Vagina (tissue), 2 donors: ENCODE data around the gene TTC38. TPM values are rescaled to one million over a fixed set of nuclear protein-coding genes. Genes with fewer than 3 reads are reported as not detected.

Source experiments
- DNase-seq, 2 donors: peaks; one replicate each; pipeline ENCODE4 v3.0.0-alpha.2; 2017; ENCODE audit errors: extremely low spot score in 2 of 2
- H3K27ac ChIP-seq: fragments of 200-600 bp; sonication (generic); one replicate; pipeline ENCODE4 v1.5.1; 2019
- H3K27me3 ChIP-seq: fragments of 200-600 bp; sonication (generic); one replicate; pipeline ENCODE4 v1.5.1; 2019
- H3K36me3 ChIP-seq, 2 donors: fragments of 200-600 bp; sonication (generic); one replicate each; pipeline ENCODE4 v1.5.1; 2017 to 2019
- H3K4me1 ChIP-seq: fragments of 200-600 bp; sonication (generic); one replicate; pipeline ENCODE4 v1.5.1; 2019
- H3K4me3 ChIP-seq, 2 donors: fragments of 200-600 bp; sonication (generic); 1 replicate in 1 of 2; 2 replicates in 1 of 2; pipeline ENCODE4 v1.5.1; 2016 to 2019
- H3K9me3 ChIP-seq: fragments of 200-600 bp; sonication (generic); one replicate; pipeline ENCODE4 v1.5.1; 2019
- CTCF ChIP-seq, 3 experiments: fragments of 450-650 bp in 2 of 3; fragments of 200-600 bp in 1 of 3; sonication (generic) in 1 of 3; IDR thresholded peaks; one replicate each; pipeline ENCODE4 v1.5.1; 2017 to 2019; ENCODE audit warnings: antibody characterized with exemption in 3 of 3, mild to moderate bottlenecking in 2 of 3, moderate library complexity in 2 of 3
- POLR2A ChIP-seq, 2 donors: fragments of 450-650 bp; IDR thresholded peaks; one replicate each; pipeline ENCODE4 v1.6.1; 2017; ENCODE audit warnings: antibody characterized with exemption in 2 of 2, mild to moderate bottlenecking in 2 of 2, moderate library complexity in 2 of 2
- POLR2AphosphoS5 ChIP-seq, 2 donors: sonication (generic); formaldehyde crosslinking; IDR thresholded peaks; one replicate each; pipeline ENCODE4 v1.9.0; 2017; ENCODE audit warnings: antibody characterized with exemption in 2 of 2, mild to moderate bottlenecking in 2 of 2, low read depth in 1 of 2; ENCODE audit not compliant: insufficient read depth in 1 of 2
- intact Hi-C: fragments of 100-400 bp; cut with DNase I; formaldehyde crosslinking; loops from one replicate; pipeline ENCODE4 v1.15.1; 2023
- total RNA-seq: library from RNA; depleted of rRNA; stranded (reverse); fragments of >200 nt; gene quantifications from one replicate; pipeline ENCODE4 v1.2.3, GENCODE V29; 2016

Gene TTC38
- total RNA-seq, 1 donor from 2014 or later, result 58.7 TPM

- no peak for DNase-seq
- Histone ChIP-seq H3K4me1 (no peaks in the 10 kb centered on the region), H3K4me3 (no peak overlapping the region), H3K27ac (no peak overlapping the region), H3K27me3 (no peaks in the 10 kb centered on the region), H3K9me3 (no peaks in the 10 kb centered on the region), H3K36me3 (peaks cover 3 to 70% of the 10 kb centered on the region in 2 donors)
- TF ChIP-seq POLR2AphosphoS5 (IDR thresholded peaks at IDR 0.05; ENCODE audit: insufficient read depth in 1 of 2, low read depth in 1 of 2) (no peak), POLR2A (IDR thresholded peaks at IDR 0.05) (no peak), CTCF (IDR thresholded peaks at IDR 0.05) (no peak)
- intact Hi-C loops, result no loop called here
Observed at GRCh38 chr22:46275455-46276122, 7.8 kb downstream of the TTC38 start.

DNA sequence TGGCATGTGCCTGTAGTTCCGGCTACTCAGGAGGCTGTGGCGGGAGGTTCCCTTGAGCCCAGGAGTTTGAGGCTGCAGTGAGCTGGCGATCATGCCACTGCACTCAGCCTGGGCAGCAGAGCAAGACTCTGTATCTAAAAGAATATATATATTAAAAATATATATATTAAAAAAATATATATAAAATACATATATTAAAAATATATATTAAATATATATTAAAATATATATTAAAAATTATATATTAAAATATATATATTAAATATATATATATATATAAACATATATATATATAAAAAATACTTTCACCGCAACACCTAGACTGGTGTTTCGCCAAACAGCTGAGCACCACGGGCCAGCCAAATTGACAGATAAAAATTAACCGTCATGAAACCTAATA is 8.8 kb downstream of the TTC38 start:
- intact Hi-C loops, result no loop called here
- Histone ChIP-seq H3K27ac (no peak overlapping the region), H3K4me1 (no peaks in the 10 kb centered on the region), H3K36me3 (peaks cover 3 to 73% of the 10 kb centered on the region in 2 donors), H3K27me3 (no peaks in the 10 kb centered on the region), H3K4me3 (no peak overlapping the region), H3K9me3 (no peaks in the 10 kb centered on the region)
- no peak for DNase-seq
- TF ChIP-seq POLR2A (IDR thresholded peaks at IDR 0.05) (no peak), POLR2AphosphoS5 (IDR thresholded peaks at IDR 0.05; ENCODE audit: insufficient read depth in 1 of 2, low read depth in 1 of 2) (no peak), CTCF (IDR thresholded peaks at IDR 0.05) (no peak)

DNA sequence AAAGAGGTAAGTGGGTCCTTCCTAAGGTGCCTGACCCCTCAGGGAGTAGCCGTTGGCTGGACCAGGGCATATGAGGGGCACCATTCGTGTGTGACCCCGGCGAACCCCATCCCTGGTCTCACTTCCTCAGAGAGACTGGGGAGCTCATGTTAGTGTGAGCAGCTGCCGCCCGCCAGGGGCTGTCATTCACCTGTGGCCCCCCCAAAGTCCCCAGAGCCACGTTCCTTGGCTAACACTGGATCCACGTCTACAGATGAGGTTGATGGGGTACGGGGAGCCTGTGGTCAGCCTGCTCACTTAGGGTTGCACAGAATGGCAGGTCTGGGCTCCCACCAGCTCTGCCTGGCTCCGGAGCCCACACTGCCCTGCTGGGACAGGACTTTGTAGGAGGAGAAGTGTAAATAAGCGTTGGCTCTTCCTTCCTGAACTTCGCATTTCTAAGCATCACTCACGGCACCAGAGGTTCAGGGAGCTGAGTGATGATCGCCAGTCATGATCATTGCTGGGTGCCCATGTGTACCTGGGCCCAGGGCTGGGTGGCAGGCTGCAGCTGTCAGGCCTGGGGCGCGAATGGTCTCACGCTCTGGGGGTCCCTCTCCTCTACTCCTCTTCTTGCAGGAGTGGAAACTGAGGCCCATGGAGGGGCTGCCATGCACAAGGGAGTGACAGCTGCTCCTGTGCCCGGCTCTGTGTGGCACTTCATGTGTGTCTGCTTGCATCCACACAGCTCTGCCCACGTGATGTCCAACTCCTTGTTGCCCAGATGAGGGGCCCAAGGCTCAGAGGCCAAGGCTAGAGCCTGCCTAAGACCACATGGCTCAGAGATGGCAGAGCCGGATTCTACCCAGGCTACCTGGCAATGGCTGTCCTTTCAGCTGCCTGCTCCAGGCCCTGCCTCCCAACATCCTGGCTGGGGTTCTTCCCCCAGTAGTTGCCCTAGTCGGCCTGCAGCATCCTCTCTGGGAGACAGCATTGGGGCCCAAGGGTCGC is 11.1 kb downstream of the TTC38 start:
- H3K27me3 ChIP-seq, result no peaks in the 10 kb centered on the region
- DNase-seq, result no peak
- no peak for TF ChIP-seq POLR2AphosphoS5 (IDR thresholded peaks at IDR 0.05; ENCODE audit: insufficient read depth in 1 of 2, low read depth in 1 of 2)
- no peak for TF ChIP-seq POLR2A (IDR thresholded peaks at IDR 0.05)
- TF ChIP-seq CTCF (IDR thresholded peaks at IDR 0.05), result no peak

GRCh38 chr22:46280063-46280817 is 12.4 kb downstream of the TTC38 start:
- no peaks in the 10 kb centered on the region for H3K9me3 ChIP-seq
- no peak for TF ChIP-seq CTCF (IDR thresholded peaks at IDR 0.05)
- TF ChIP-seq POLR2A (IDR thresholded peaks at IDR 0.05), result no peak
- no peak for TF ChIP-seq POLR2AphosphoS5 (IDR thresholded peaks at IDR 0.05; ENCODE audit: insufficient read depth in 1 of 2, low read depth in 1 of 2)
- H3K4me3 ChIP-seq, result no peak overlapping the region
- no peak overlapping the region for H3K27ac ChIP-seq
- no peaks in the 10 kb centered on the region for H3K27me3 ChIP-seq
- intact Hi-C loops, result no loop called here
- H3K36me3 ChIP-seq, result peaks cover 3 to 65% of the 10 kb centered on the region in 2 donors
- no peak for DNase-seq
- no peaks in the 10 kb centered on the region for H3K4me1 ChIP-seq

More for the DNA sequence above, 11.1 kb downstream of the TTC38 start:
- H3K4me1 ChIP-seq, result no peaks in the 10 kb centered on the region
- H3K4me3 ChIP-seq, result no peak overlapping the region
- peaks cover 3 to 65% of the 10 kb centered on the region in 2 donors for H3K36me3 ChIP-seq
- no peak overlapping the region for H3K27ac ChIP-seq
- H3K9me3 ChIP-seq, result no peaks in the 10 kb centered on the region
- intact Hi-C loops, result no loop called here
